Measurements from ENCODE around the gene KIF16B.

Gene KIF16B

GRCh38 chr20:16392346-16392745 lies 180.9 kb downstream of the KIF16B start:
- Histone ChIP-seq H3K4me2 (ENCODE audit: low read length) (peak overlapping the region; percentile 80), H3K9me3 (ENCODE audit: insufficient read depth, low read length) (no peaks in the 10 kb centered on the region), H3K4me1 (ENCODE audit: low read length) (peaks cover 63% of the 10 kb centered on the region), H2AFZ (ENCODE audit: low read depth, low read length) (no peak overlapping the region), H4K20me1 (ENCODE audit: insufficient read depth, low read length) (no peaks in the 10 kb centered on the region), H3K27me3 (ENCODE audit: low read depth, low read length) (no peaks in the 10 kb centered on the region), H3K27ac (ENCODE audit: low read length) (peak overlapping the region; percentile 80), H3K36me3 (replicated peaks; ENCODE audit: low read depth, low read length) (peaks cover 13% of the 10 kb centered on the region), H3K4me3 (ENCODE audit: low read length) (peak overlapping the region; percentile 56), H3K9ac (ENCODE audit: low read length) (peak overlapping the region; percentile 38), H3K79me2 (ENCODE audit: low read length) (no peaks in the 10 kb centered on the region)
- TF ChIP-seq CTCF (IDR thresholded peaks at IDR 0.05; ENCODE audit: low read depth, low read length) (no peak), EZH2phosphoT487 (IDR thresholded peaks at IDR 0.05; ENCODE audit: low read depth) (no peak)

GRCh38 chr20:16390991-16391390 lies 182.3 kb downstream of the KIF16B start:
- H3K4me1 ChIP-seq (ENCODE audit: low read length), result peaks cover 63% of the 10 kb centered on the region
- H2AFZ ChIP-seq (ENCODE audit: low read depth, low read length), result no peak overlapping the region
- TF ChIP-seq EZH2phosphoT487 (IDR thresholded peaks at IDR 0.05; ENCODE audit: low read depth) (no peak), CTCF (IDR thresholded peaks at IDR 0.05; ENCODE audit: low read depth, low read length) (no peak)
- peak overlapping the region; percentile 43 for H3K4me3 ChIP-seq (ENCODE audit: low read length)
- peaks cover 13% of the 10 kb centered on the region for H3K36me3 ChIP-seq (replicated peaks; ENCODE audit: low read depth, low read length)
- H3K27ac ChIP-seq (ENCODE audit: low read length), result peak overlapping the region; percentile 80
- no peaks in the 10 kb centered on the region for H3K27me3 ChIP-seq (ENCODE audit: low read depth, low read length)
- no peaks in the 10 kb centered on the region for H3K9me3 ChIP-seq (ENCODE audit: insufficient read depth, low read length)
- H3K9ac ChIP-seq (ENCODE audit: low read length), result peak overlapping the region; percentile 40; the same call in 1 of the 2 replicates
- H3K4me2 ChIP-seq (ENCODE audit: low read length), result peak overlapping the region; percentile 80
- no peaks in the 10 kb centered on the region for H3K79me2 ChIP-seq (ENCODE audit: low read length)
- H4K20me1 ChIP-seq (ENCODE audit: insufficient read depth, low read length), result no peaks in the 10 kb centered on the region

GRCh38 chr20:16388731-16389130 lies 184.5 kb downstream of the KIF16B start:
- Histone ChIP-seq H3K9me3 (ENCODE audit: insufficient read depth, low read length) (no peaks in the 10 kb centered on the region), H3K4me3 (ENCODE audit: low read length) (no peak overlapping the region), H3K27me3 (ENCODE audit: low read depth, low read length) (no peaks in the 10 kb centered on the region), H3K4me2 (ENCODE audit: low read length) (peak overlapping the region; percentile 31), H4K20me1 (ENCODE audit: insufficient read depth, low read length) (no peaks in the 10 kb centered on the region), H3K36me3 (replicated peaks; ENCODE audit: low read depth, low read length) (peaks cover 13% of the 10 kb centered on the region), H3K9ac (ENCODE audit: low read length) (no peak overlapping the region), H3K4me1 (ENCODE audit: low read length) (peaks cover 58% of the 10 kb centered on the region), H2AFZ (ENCODE audit: low read depth, low read length) (no peak overlapping the region), H3K27ac (ENCODE audit: low read length) (no peak overlapping the region), H3K79me2 (ENCODE audit: low read length) (no peaks in the 10 kb centered on the region)
- TF ChIP-seq EZH2phosphoT487 (IDR thresholded peaks at IDR 0.05; ENCODE audit: low read depth), result no peak
- TF ChIP-seq CTCF (IDR thresholded peaks at IDR 0.05; ENCODE audit: low read depth, low read length), result no peak

GRCh38 chr20:16387666-16388065 lies 185.6 kb downstream of the KIF16B start:
- Histone ChIP-seq H3K27me3 (ENCODE audit: low read depth, low read length) (no peaks in the 10 kb centered on the region), H3K4me1 (ENCODE audit: low read length) (peaks cover 47% of the 10 kb centered on the region), H3K9me3 (ENCODE audit: insufficient read depth, low read length) (no peaks in the 10 kb centered on the region), H3K36me3 (replicated peaks; ENCODE audit: low read depth, low read length) (peaks cover 7% of the 10 kb centered on the region), H4K20me1 (ENCODE audit: insufficient read depth, low read length) (no peaks in the 10 kb centered on the region), H3K4me2 (ENCODE audit: low read length) (no peak overlapping the region), H2AFZ (ENCODE audit: low read depth, low read length) (no peak overlapping the region), H3K27ac (ENCODE audit: low read length) (no peak overlapping the region), H3K79me2 (ENCODE audit: low read length) (no peaks in the 10 kb centered on the region), H3K4me3 (ENCODE audit: low read length) (no peak overlapping the region), H3K9ac (ENCODE audit: low read length) (no peak overlapping the region)
- TF ChIP-seq EZH2phosphoT487 (IDR thresholded peaks at IDR 0.05; ENCODE audit: low read depth) (no peak), CTCF (IDR thresholded peaks at IDR 0.05; ENCODE audit: low read depth, low read length) (no peak)
